Breast epithelium (tissue), 4 donors: ENCODE data around the gene GLIPR1L1. TPM values are rescaled to one million over a fixed set of nuclear protein-coding genes. Genes with fewer than 3 reads are reported as not detected.

Experiments
- DNase-seq, 2 donors: peaks; one replicate each; pipeline ENCODE4 v3.0.0-alpha.2; 2019; ENCODE audit warnings: low spot score in 2 of 2
- H3K27ac ChIP-seq, 2 donors: fragments of 200-600 bp; sonication (generic) in 1 of 2; one replicate each; pipeline ENCODE4 v1.5.1; 2016 to 2019; ENCODE audit warnings: mild to moderate bottlenecking in 1 of 2
- H3K27me3 ChIP-seq, 2 donors: fragments of 200-600 bp; sonication (generic) in 1 of 2; one replicate each; pipeline versions ENCODE4 v1.5.1 to v1.6.0; 2017 to 2019; ENCODE audit warnings: control low read depth in 1 of 2, mild to moderate bottlenecking in 1 of 2
- H3K36me3 ChIP-seq: fragments of 200-600 bp; one replicate; pipeline ENCODE4 v1.5.1; 2019
- H3K4me1 ChIP-seq, 2 donors: fragments of 200-600 bp; sonication (generic); one replicate each; pipeline ENCODE4 v1.5.1; 2016 to 2019; ENCODE audit warnings: control low read depth in 1 of 2
- H3K4me3 ChIP-seq, 3 donors: fragments of 200-600 bp; sonication (generic); 1 replicate in 2 of 3; 2 replicates in 1 of 3; pipeline ENCODE4 v1.5.1; 2016 to 2019; ENCODE audit warnings: mild to moderate bottlenecking in 3 of 3, moderate library complexity in 2 of 3
- H3K9me3 ChIP-seq, 2 donors: fragments of 200-600 bp; sonication (generic) in 1 of 2; one replicate each; pipeline ENCODE4 v1.5.1; 2016 to 2019; ENCODE audit warnings: control low read depth in 1 of 2
- CTCF ChIP-seq, 3 donors: fragments of 450-650 bp; IDR thresholded peaks; one replicate each; pipeline ENCODE4 v1.5.1; 2016 to 2017; ENCODE audit warnings: antibody characterized with exemption in 3 of 3, mild to moderate bottlenecking in 3 of 3, moderate library complexity in 3 of 3
- POLR2A ChIP-seq: fragments of 450-650 bp; IDR thresholded peaks from one replicate; pipeline ENCODE4 v1.6.1; 2016; ENCODE audit warnings: antibody characterized with exemption, mild to moderate bottlenecking, moderate library complexity
- POLR2AphosphoS5 ChIP-seq, 3 donors: sonication (generic); formaldehyde crosslinking; IDR thresholded peaks; one replicate each; pipeline ENCODE4 v1.6.1; 2017; ENCODE audit warnings: antibody characterized with exemption in 3 of 3
- intact Hi-C: fragments of 100-400 bp; cut with DNase I; formaldehyde crosslinking; loops from one replicate; pipeline ENCODE4 v1.15.1; 2023; ENCODE audit warnings: low total_unique reads
- total RNA-seq, 3 donors: library from RNA; depleted of rRNA; stranded (reverse); fragments of >200 nt; gene quantifications; one replicate each; pipeline ENCODE4 v1.1.0, GENCODE V29; 2016

GLIPR1L1 gene
- total RNA-seq, 3 donors from 2014 or later = not detected

GRCh38 chr12:75364919-75365318 lies 30.4 kb downstream of the GLIPR1L1 start:
- no peak for DNase-seq
- H3K27ac ChIP-seq = no peak overlapping the region
- no peak overlapping the region for H3K4me3 ChIP-seq
- H3K36me3 ChIP-seq = peaks cover 4% of the 10 kb centered on the region
- no peaks in the 10 kb centered on the region for H3K9me3 ChIP-seq
- TF ChIP-seq CTCF (IDR thresholded peaks at IDR 0.05) (no peak), POLR2A (no peak), POLR2AphosphoS5 (IDR thresholded peaks at IDR 0.05) (no peak)
- H3K27me3 ChIP-seq = no peaks in the 10 kb centered on the region
- no peaks in the 10 kb centered on the region for H3K4me1 ChIP-seq
- intact Hi-C loops = no loop called here

- Histone ChIP-seq H3K4me1 (no peaks in the 10 kb centered on the region), H3K9me3 (no peaks in the 10 kb centered on the region), H3K36me3 (peaks cover 4% of the 10 kb centered on the region), H3K4me3 (no peak overlapping the region), H3K27me3 (no peaks in the 10 kb centered on the region), H3K27ac (no peak overlapping the region)
- no peak for TF ChIP-seq CTCF (IDR thresholded peaks at IDR 0.05)
- no peak for TF ChIP-seq POLR2AphosphoS5 (IDR thresholded peaks at IDR 0.05)
- no peak for TF ChIP-seq POLR2A
- DNase-seq = no peak
- intact Hi-C loops = no loop called here
Observed at GRCh38 chr12:75366629-75367028, 32.2 kb downstream of the GLIPR1L1 start.

GRCh38 chr12:75374971-75375370 lies 40.5 kb downstream of the GLIPR1L1 start:
- intact Hi-C loops = no loop called here
- Histone ChIP-seq H3K9me3 (no peaks in the 10 kb centered on the region), H3K36me3 (no peaks in the 10 kb centered on the region), H3K4me3 (no peak overlapping the region), H3K27me3 (no peaks in the 10 kb centered on the region), H3K27ac (no peak overlapping the region), H3K4me1 (no peaks in the 10 kb centered on the region)
- no peak for DNase-seq
- no peak for TF ChIP-seq POLR2AphosphoS5 (IDR thresholded peaks at IDR 0.05)
- TF ChIP-seq POLR2A = no peak
- TF ChIP-seq CTCF (IDR thresholded peaks at IDR 0.05) = no peak

GRCh38 chr12:75378354-75378753 lies 43.9 kb downstream of the GLIPR1L1 start:
- no peak overlapping the region for H3K27ac ChIP-seq
- intact Hi-C loops = no loop called here
- H3K4me3 ChIP-seq = no peak overlapping the region

GRCh38 chr12:75389061-75389460 lies 54.6 kb downstream of the GLIPR1L1 start:
- H3K27ac ChIP-seq = peak overlapping the region; percentile 96

More at GRCh38 chr12:75378354-75378753, 43.9 kb downstream of the GLIPR1L1 start:
- Histone ChIP-seq H3K9me3 (no peaks in the 10 kb centered on the region), H3K4me1 (no peaks in the 10 kb centered on the region), H3K27me3 (no peaks in the 10 kb centered on the region), H3K36me3 (no peaks in the 10 kb centered on the region)
- no peak for DNase-seq
- TF ChIP-seq POLR2AphosphoS5 (IDR thresholded peaks at IDR 0.05) = no peak
- no peak for TF ChIP-seq CTCF (IDR thresholded peaks at IDR 0.05)
- no peak for TF ChIP-seq POLR2A

More at GRCh38 chr12:75389061-75389460, 54.6 kb downstream of the GLIPR1L1 start:
- TF ChIP-seq POLR2AphosphoS5 (IDR thresholded peaks at IDR 0.05) (no peak), CTCF (IDR thresholded peaks at IDR 0.05) (no peak), POLR2A (no peak)
- no peaks in the 10 kb centered on the region for H3K9me3 ChIP-seq
- no peaks in the 10 kb centered on the region for H3K36me3 ChIP-seq
- H3K4me1 ChIP-seq = peaks cover 0 to 5% of the 10 kb centered on the region in 2 donors
- intact Hi-C loops = no loop called here
- no peak for DNase-seq
- H3K4me3 ChIP-seq = peak overlapping the region in 2 of 3 donors; percentile 70 to 84
- H3K27me3 ChIP-seq = no peaks in the 10 kb centered on the region
